IMR-90 (cell line): ENCODE results near the gene CAMK2D. TPM values are rescaled to one million over a fixed set of nuclear protein-coding genes. Genes with fewer than 3 reads are reported as not detected.

Experiments used
- ATAC-seq: fragments of 200-7000 bp; cut with Tn5 transposase; 2 replicates; pipeline ENCODE4 v1.9.1; 2020; ENCODE audit warnings: low read depth, mild to moderate bottlenecking, moderate library complexity
- BruUV-seq: library from RNA; stranded (reverse); fragments of 400-500 nt; replicated peaks from 2 replicates; lab custom pipeline; 2021; lab: Mats Ljungman, UMichigan
- CTCF ChIA-PET: fragments of 300-600 bp; formaldehyde crosslinking; extraction: SDS; loops from one replicate; lab custom pipeline; 2021; ENCODE audit warnings: antibody characterized with exemption; lab: Yijun Ruan, JAX
- POLR2A ChIA-PET: fragments of 300-600 bp; sonication (Branson Sonifier 250); formaldehyde crosslinking; loops from one replicate; lab custom pipeline; 2022; ENCODE audit warnings: antibody characterized with exemption; ENCODE audit not compliant: unreplicated experiment; lab: Charles Lee
- DNase-seq: peaks from one replicate; pipeline ENCODE4 v3.0.0; 2013
- H2AFZ ChIP-seq: replicated peaks from 2 replicates; pipeline ENCODE3; 2013; ENCODE audit warnings: low read length, mild to moderate bottlenecking; ENCODE audit not compliant: poor library complexity
- H2AK5ac ChIP-seq: 2 replicates; pipeline ENCODE4 v1.6.1; 2013; ENCODE audit warnings: low read depth, low read length, inconsistent platforms
- H2AK9ac ChIP-seq: replicated peaks from 2 replicates; pipeline ENCODE3; 2013; ENCODE audit warnings: mild to moderate bottlenecking, low read depth, low read length, moderate library complexity; ENCODE audit not compliant: poor library complexity
- H2BK120ac ChIP-seq: 2 replicates; pipeline ENCODE4 v1.6.1; 2013; ENCODE audit warnings: low read depth, low read length, inconsistent platforms
- H2BK15ac ChIP-seq: 3 replicates; pipeline ENCODE4 v1.6.1; 2013; ENCODE audit warnings: low read depth, low read length, inconsistent platforms
- H2BK20ac ChIP-seq: 2 replicates; pipeline ENCODE4 v1.6.1; 2013; ENCODE audit warnings: low read depth, mild to moderate bottlenecking, inconsistent platforms, low read length, moderate library complexity
- H2BK5ac ChIP-seq: 2 replicates; pipeline ENCODE4 v1.6.1; 2013; ENCODE audit warnings: mild to moderate bottlenecking, low read depth, low read length, inconsistent platforms; ENCODE audit not compliant: poor library complexity, severe bottlenecking
- H3K14ac ChIP-seq: replicated peaks from 2 replicates; pipeline ENCODE4 v1.6.1; 2013; ENCODE audit warnings: low read depth, low read length, inconsistent platforms
- H3K18ac ChIP-seq: 2 replicates; pipeline ENCODE4 v1.6.1; 2013; ENCODE audit warnings: low read depth, low read length, control low read depth
- H3K23ac ChIP-seq: 2 replicates; pipeline ENCODE4 v1.6.1; 2013; ENCODE audit warnings: low read depth, low read length, inconsistent platforms
- H3K27ac ChIP-seq: 2 replicates; pipeline ENCODE4 v1.5.1; 2013; ENCODE audit warnings: mild to moderate bottlenecking, control low read depth, low read length; ENCODE audit not compliant: insufficient read depth
- H3K27me3 ChIP-seq: 2 replicates; pipeline ENCODE4 v1.6.1; 2013; ENCODE audit warnings: low read length; ENCODE audit not compliant: control insufficient read depth, insufficient read depth
- H3K36me3 ChIP-seq: 2 replicates; pipeline ENCODE4 v1.6.1; 2013; ENCODE audit warnings: low read length, mixed read lengths; ENCODE audit not compliant: control insufficient read depth, insufficient read depth
- H3K4ac ChIP-seq: 2 replicates; pipeline ENCODE4 v1.6.1; 2013; ENCODE audit warnings: low read depth, low read length, inconsistent platforms
- H3K4me1 ChIP-seq: 2 replicates; pipeline ENCODE4 v1.6.1; 2013; ENCODE audit warnings: low read length, mixed read lengths; ENCODE audit not compliant: control insufficient read depth, insufficient read depth
- H3K4me2 ChIP-seq: 2 replicates; pipeline ENCODE4 v1.6.1; 2013; ENCODE audit warnings: low read depth, mild to moderate bottlenecking, control low read depth, low read length, moderate library complexity
- H3K4me3 ChIP-seq: 2 replicates; pipeline ENCODE4 v1.5.1; 2013; ENCODE audit warnings: low read depth, mild to moderate bottlenecking, control low read depth, low read length, moderate library complexity; ENCODE audit not compliant: insufficient read depth
- H3K56ac ChIP-seq: 2 replicates; pipeline ENCODE4 v1.6.1; 2013; ENCODE audit warnings: low read length, inconsistent platforms; ENCODE audit not compliant: insufficient read depth; ENCODE audit errors: extremely low read depth
- H3K79me1 ChIP-seq, 2 experiments: 2 replicates each; pipeline ENCODE4 v1.6.1; 2013; ENCODE audit warnings: low read length in 2 of 2, inconsistent platforms in 1 of 2, low read depth in 1 of 2
- H3K9ac ChIP-seq: 2 replicates; pipeline ENCODE4 v1.6.1; 2013; ENCODE audit warnings: low read depth, low read length, control low read depth
- H3K9me1 ChIP-seq: 2 replicates; pipeline ENCODE4 v1.6.1; 2013; ENCODE audit warnings: low read length, inconsistent platforms; ENCODE audit not compliant: insufficient read depth
- H3K9me3 ChIP-seq: 2 replicates; pipeline ENCODE4 v1.6.1; 2013; ENCODE audit warnings: low read length; ENCODE audit not compliant: control insufficient read depth, insufficient read depth
- H4K20me1 ChIP-seq: 2 replicates; pipeline ENCODE4 v1.6.1; 2013; ENCODE audit warnings: low read length, inconsistent platforms; ENCODE audit not compliant: insufficient read depth
- H4K5ac ChIP-seq: 2 replicates; pipeline ENCODE4 v1.6.1; 2013; ENCODE audit warnings: mild to moderate bottlenecking, low read depth, low read length, control low read depth
- H4K8ac ChIP-seq, 2 experiments: 2 replicates each; pipeline ENCODE4 v1.6.1; 2013; ENCODE audit warnings: low read depth in 2 of 2, low read length in 2 of 2, control low read depth in 1 of 2, inconsistent platforms in 1 of 2
- H4K91ac ChIP-seq: 2 replicates; pipeline ENCODE4 v1.6.1; 2013; ENCODE audit warnings: low read depth, low read length, inconsistent platforms; ENCODE audit not compliant: insufficient read depth
- MAZ ChIP-seq: IDR thresholded peaks from 2 replicates; pipeline ENCODE4 v1.6.1; 2012; ENCODE audit warnings: low read depth, mild to moderate bottlenecking, low read length, improper control_type of control experiment, moderate library complexity, borderline replicate concordance
- POLR2A ChIP-seq: IDR thresholded peaks from 2 replicates; pipeline ENCODE4 v1.6.1; 2012; ENCODE audit warnings: mild to moderate bottlenecking, low read depth, low read length
- RAD21 ChIP-seq: IDR thresholded peaks from 2 replicates; pipeline ENCODE4 v1.6.1; 2012; ENCODE audit warnings: low read length, improper control_type of control experiment
- RFX5 ChIP-seq: IDR thresholded peaks from 2 replicates; pipeline ENCODE4 v1.8.0; 2012; ENCODE audit warnings: low read depth, mild to moderate bottlenecking, low read length, moderate library complexity
- USF2 ChIP-seq: fragments of 150-350 bp; IDR thresholded peaks from 2 replicates; pipeline ENCODE4 v1.6.1; 2017; ENCODE audit warnings: mild to moderate bottlenecking, antibody characterized with exemption, low read length, low read depth
- WGBS, 2 experiments: methylation state at CpG; one replicate each; pipeline versions ENCODE4 v1.1.5 to v1.1.7; 2013; ENCODE audit warnings: missing lambda C conversion rate in 2 of 2; ENCODE audit not compliant: insufficient read length in 1 of 2; ENCODE audit errors: extremely low coverage in 2 of 2; 5-methylcytosine and 5-hydroxymethylcytosine counted together
- dilution Hi-C: fragments of 300-500 bp; cut with HindIII; formaldehyde crosslinking; loops from one replicate; pipeline ENCODE4 v1.14.3; 2018; ENCODE audit warnings: low sequenced_read_pairs; ENCODE audit not compliant: unreplicated experiment
- in situ Hi-C: fragments of 300-500 bp; cut with MboI; formaldehyde crosslinking; loops from 3 replicates; pipeline ENCODE4 v1.14.3; 2019; ENCODE audit warnings: low sequenced_read_pairs, inconsistent platforms, mixed read lengths
- intact Hi-C: fragments of 100-400 bp; cut with micrococcal nuclease; formaldehyde crosslinking; loops from 2 replicates; pipeline ENCODE4 v1.10.0; 2022
- polyA plus RNA-seq, 3 experiments: library from polyadenylated mRNA; depleted of rRNA; stranded (reverse); fragments of >200 nt; gene quantifications; 2 replicates each; pipeline ENCODE4 v1.2.3, GENCODE V29; 2012; ENCODE audit warnings: low replicate concordance in 1 of 3
- total RNA-seq: library from RNA; depleted of rRNA; stranded (reverse); fragments of >200 nt; gene quantifications from 2 replicates; pipeline ENCODE4 v1.2.3, GENCODE V29; 2012
- TF ChIP-seq, protein P1 (sequence below): fragments of 150-350 bp; IDR thresholded peaks from 2 replicates; pipeline ENCODE4 v1.6.1; 2016; ENCODE audit warnings: low read depth, mild to moderate bottlenecking, low read length, moderate library complexity, borderline replicate concordance

Gene CAMK2D
- total and polyA plus RNA-seq, 2 of the 4 experiments (the other 2 are of a cell fraction) = 44.6 to 156 TPM

DNA sequence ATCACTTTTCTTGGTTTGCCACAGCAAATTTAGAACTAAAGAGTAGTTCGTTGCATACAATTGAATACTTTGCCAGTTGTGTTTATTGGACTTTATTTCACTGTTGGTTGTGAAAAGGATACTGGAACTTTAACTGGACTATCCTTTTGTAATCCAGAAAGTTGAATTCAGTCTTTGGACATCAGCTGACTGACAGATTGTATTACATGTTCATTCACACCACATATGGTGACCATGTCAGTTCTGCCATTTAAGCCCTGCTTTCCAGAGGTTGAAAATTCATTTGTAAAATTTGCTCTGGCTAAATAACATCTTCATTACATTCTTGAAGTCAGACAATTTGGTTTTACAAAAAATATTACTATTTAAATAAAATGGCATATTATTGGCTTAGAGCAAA, 251.7 kb downstream of the CAMK2D start:
- peaks cover 23% of the 10 kb centered on the region for H3K36me3 ChIP-seq
- H2AK5ac ChIP-seq = no peak overlapping the region

More for the DNA sequence above, 251.7 kb downstream of the CAMK2D start:
- no peak overlapping the region for H3K18ac ChIP-seq
- H3K4me3 ChIP-seq = no peak overlapping the region
- H4K91ac ChIP-seq = no peak overlapping the region
- CTCF ChIA-PET = no interaction called here
- dilution Hi-C loops = no loop called here
- in situ Hi-C loops = no loop called here
- H4K20me1 ChIP-seq = no peaks in the 10 kb centered on the region
- intact Hi-C loops = loop anchor here (10.0 kb wide), 1 partner anchor 115 kb away; no protein-coding TSS in a partner anchor
- no peaks in the 10 kb centered on the region for H3K9me1 ChIP-seq
- no peak for TF ChIP-seq MAZ
- TF ChIP-seq, protein P1, sequence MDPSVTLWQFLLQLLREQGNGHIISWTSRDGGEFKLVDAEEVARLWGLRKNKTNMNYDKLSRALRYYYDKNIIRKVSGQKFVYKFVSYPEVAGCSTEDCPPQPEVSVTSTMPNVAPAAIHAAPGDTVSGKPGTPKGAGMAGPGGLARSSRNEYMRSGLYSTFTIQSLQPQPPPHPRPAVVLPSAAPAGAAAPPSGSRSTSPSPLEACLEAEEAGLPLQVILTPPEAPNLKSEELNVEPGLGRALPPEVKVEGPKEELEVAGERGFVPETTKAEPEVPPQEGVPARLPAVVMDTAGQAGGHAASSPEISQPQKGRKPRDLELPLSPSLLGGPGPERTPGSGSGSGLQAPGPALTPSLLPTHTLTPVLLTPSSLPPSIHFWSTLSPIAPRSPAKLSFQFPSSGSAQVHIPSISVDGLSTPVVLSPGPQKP = no peak
- TF ChIP-seq RFX5 = no peak
- no peak for TF ChIP-seq RAD21
- TF ChIP-seq USF2 = no peak
- no peak for TF ChIP-seq POLR2A
- no peak overlapping the region for H2BK5ac ChIP-seq
- no peak overlapping the region for H2BK20ac ChIP-seq
- H3K14ac ChIP-seq = no peak overlapping the region
- BruUV-seq = no TSS peak
- no CpG with 5 or more reads among the region's 1 CpG for WGBS, 2 experiments
- H2BK120ac ChIP-seq = no peak overlapping the region
- H2AK9ac ChIP-seq = no peak overlapping the region
- no peak overlapping the region for H3K23ac ChIP-seq
- H3K79me1 ChIP-seq = peaks cover 0 to 3% of the 10 kb centered on the region in 2 experiments; a peak in 2 of 4 replicates
- no peak for DNase-seq
- no peak overlapping the region for H3K56ac ChIP-seq
- H2BK15ac ChIP-seq = no peak overlapping the region
- no peak overlapping the region for H3K9ac ChIP-seq
- no peak overlapping the region for H2AFZ ChIP-seq
- H3K27ac ChIP-seq = no peak overlapping the region
- no peak overlapping the region for H4K5ac ChIP-seq
- H3K4me2 ChIP-seq = no peak overlapping the region
- H3K4ac ChIP-seq = no peak overlapping the region
- POLR2A ChIA-PET = no interaction called here
- no peaks in the 10 kb centered on the region for H3K27me3 ChIP-seq
- no peak for ATAC-seq
- no peaks in the 10 kb centered on the region for H3K9me3 ChIP-seq
- H4K8ac ChIP-seq = no peak overlapping the region
- no peaks in the 10 kb centered on the region for H3K4me1 ChIP-seq
